Islet precursor cell (in vitro differentiated cells): ENCODE results near the gene CACNB1.

Experiments
- DNase-seq: peaks from one replicate; pipeline ENCODE4 v3.0.0-alpha.2; 2018

Gene CACNB1

GRCh38 chr17:39200070-39200879 lies 2.8 kb upstream of the CACNB1 start, which contains the start of gene RPL19:
Gene RPL19 (plus strand): TSS chr17:39200283. CDS start chr17:39200345, 62 bp downstream.
- peak; percentile 87 for DNase-seq

GRCh38 chr17:39199820-39200069 lies 2.3 kb upstream of the CACNB1 start:
- peak; percentile 96 for DNase-seq

- DNase-seq: no peak
Measured at GRCh38 chr17:39198186-39198566, 707 bp upstream of the CACNB1 start.

DNA sequence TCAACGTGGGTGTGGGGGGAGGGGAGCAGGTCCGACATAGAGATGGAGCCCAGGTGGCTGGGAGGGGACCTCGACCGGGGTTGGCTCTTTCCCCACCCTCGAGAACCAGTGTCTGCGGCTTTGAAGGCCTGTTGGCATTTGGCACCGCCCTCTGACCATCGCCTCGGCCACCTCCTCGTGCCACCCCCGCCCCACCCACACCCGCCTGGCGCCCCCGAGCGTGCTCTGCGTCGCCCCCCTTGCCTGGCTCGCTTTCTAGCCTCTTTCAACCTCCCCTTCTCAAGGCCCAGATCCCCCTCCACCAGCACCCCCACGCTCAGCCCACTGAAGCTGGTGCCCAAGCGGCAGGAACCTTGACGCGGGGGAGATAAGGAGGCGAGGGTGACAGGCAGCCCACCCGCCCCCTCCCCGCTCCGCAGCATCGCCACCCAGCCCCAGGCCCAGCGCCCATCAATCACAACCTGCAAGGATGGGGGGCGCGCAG lies 619 bp downstream of the CACNB1 start:
- no peak for DNase-seq

- no peak for DNase-seq
Measured at GRCh38 chr17:39196241-39196807, 1.1 kb downstream of the CACNB1 start.

DNA sequence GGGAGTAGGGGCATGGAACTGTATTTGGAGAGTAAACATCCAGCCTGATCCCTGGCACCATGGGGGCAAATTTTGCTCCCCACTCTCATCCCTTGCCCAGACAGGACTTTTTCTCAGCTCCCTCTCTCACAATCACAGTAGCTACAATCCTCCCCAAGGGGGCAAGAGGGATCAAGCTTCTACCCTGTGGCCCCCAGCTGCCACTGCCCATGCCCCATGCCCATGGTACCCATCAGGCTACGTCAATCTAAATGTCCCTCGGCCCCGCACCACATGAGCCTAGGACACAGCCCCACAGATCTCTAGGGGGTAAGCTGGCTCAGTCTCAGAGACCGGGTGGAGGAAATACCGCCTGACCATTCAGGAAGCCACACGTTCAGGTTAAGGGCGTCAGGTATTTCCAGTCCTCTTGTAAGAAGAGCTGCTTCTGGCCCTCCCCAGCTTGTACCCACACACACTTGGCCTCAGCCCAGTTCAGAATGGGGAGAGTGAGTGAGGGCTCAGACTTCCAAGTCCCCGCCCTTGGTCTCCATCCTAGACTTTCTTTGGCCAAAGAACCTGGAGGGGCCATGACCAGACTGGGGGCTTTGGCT lies 1.8 kb downstream of the CACNB1 start:
- DNase-seq: no peak

GRCh38 chr17:39194985-39195524 lies 2.4 kb downstream of the CACNB1 start:
- DNase-seq: no peak

- DNase-seq: peak; percentile 97
Measured at GRCh38 chr17:39194089-39194984, 3.1 kb downstream of the CACNB1 start.

DNA sequence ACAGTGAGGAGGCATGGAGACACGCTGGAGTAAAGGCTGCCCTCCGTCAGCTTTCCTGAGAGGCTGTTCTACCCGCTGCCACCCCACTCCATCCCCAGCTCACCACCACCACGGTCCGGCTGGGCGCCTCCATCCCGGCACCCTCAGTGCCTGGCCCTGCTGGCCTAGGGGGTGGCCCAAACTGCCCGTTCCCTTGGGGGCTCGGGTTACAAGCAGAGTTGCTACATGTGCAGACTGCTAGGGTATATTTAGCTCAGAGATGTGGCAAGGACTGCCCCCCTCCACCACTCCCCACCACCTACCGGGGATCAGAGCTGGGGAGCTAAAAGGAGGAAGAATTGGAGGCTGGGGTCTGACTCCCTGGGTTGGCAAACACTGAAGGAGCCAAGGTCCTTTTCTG lies 4.1 kb downstream of the CACNB1 start:
- DNase-seq: no peak

DNA sequence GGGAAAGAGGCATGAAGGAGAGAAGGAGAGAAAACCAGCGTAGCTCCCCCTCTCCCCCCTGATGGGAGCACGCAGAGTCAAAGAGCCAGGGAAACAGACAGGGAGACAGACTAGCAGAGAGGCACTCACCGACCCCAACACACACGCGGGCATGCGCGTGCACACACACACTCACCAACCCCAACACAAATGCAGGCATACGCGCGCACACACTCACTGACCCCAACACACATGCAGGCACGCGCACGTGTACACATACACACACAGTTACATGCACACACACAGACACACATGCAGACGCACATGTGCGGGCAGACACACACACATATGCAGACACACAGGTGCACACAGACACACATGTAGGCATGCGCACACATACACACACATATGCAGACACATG lies 4.6 kb downstream of the CACNB1 start:
- no peak for DNase-seq

DNA sequence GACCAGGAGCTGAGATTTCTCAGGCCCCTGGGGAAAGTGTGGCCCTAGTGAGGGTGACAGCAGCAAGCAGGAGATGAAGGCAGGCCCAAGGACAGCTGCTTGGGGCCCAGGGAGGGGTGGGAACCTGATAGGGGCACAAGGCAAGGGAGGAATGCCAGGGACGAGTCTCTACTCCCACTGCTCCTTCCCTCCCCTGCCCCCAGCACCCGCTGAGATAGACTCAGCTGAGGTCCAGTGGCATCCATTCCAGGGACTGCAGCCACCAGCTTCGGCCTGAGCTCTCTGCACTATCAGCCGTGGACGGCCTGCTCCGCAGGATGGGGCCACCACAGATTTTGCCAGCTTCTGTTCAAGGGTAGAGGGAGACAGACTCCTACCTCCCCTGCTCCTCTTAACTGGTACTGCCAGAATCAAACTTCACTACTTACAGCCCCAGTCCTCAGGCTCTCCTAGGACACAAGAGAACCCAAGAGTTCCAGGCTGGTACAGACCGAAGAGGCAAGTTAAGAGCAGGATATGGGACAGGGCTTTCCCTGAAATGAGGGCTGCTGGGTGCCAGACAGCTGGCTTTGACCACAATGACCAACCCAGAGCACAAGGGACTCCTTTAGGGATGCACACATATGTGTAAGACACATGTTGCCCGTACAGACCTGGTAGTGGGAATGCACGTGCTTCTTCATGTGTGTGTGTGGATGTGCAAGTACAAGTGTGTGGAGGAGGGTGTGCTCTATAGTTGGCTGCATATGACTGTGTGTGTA lies 5.5 kb downstream of the CACNB1 start:
- DNase-seq: no peak

DNA sequence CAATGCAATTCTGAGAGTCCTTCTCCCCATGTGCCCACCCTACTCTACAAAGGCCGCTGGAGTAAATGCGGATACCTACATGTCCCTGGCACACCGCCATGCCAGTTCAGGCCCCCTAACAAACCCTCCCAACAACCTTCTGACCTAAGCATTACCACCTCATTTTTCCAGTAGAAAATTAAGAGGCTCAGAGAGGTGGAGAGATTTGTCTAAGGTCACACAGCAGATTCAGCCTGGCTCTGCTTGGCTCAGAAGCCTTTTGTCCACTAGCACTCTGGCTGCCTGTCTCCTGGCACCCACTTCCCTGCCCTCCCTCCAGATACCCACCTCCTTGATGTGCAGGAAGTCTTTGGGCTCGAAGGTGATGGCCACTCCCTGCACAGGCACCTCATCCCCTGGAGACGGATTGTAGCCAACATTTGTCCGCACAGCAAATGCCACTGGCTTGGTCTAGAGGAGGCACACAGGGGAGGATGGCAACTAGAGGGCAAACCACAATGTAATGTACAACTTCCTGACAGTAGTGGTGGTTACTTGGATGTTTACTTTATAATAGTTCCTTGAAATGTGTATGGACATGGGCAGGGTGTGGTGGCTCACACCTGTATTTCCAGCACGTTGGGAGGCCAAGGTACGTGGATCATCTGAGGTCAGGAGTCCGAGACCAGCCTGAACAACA lies 10.2 kb downstream of the CACNB1 start:
- DNase-seq: no peak

DNA sequence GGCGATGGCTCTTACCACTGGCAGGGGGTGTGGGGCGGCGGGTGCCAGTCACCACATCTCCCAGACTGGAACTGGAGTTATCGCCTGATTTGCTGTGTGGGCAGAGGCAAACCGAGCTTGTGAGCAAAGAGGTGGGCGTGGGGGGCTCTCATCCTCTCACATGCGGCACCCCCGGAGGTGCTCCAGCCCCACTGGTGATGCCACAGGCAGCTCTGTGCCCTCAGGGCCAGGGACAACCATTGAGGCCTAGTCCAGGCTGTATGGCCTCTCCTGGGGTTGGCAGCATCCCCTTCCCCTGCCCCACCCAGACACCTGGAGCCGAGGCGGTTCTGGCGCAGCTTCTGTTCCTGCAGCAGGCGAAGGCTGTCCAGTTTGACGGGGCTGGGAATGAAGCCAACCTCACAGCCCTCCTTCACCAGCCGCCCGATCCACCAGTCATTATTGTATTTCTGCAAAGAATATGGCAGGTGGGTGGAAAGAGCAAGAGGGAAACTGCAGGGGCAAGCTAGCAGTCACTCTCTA lies 10.9 kb downstream of the CACNB1 start:
- peak; percentile 55 for DNase-seq

DNA sequence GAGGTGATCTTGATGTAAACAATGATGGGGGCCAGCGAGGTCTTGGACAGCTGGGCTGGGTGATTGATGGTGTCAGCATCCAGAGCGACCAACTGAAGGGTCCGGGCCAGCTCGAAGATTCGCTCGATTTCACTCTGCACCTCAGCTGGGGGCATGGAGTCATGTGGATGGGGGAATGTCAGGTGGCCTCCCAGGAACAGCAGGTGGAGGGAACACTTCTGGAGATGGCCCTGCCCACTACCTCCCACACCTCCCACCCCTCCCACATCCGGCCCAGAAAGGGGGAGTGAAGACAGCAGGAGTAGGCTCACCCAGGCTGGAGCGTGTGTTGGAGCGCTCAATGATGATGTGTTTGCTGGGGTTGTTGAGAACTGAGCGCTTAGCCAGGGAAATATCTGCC lies 13.7 kb downstream of the CACNB1 start:
- DNase-seq: peak; percentile 51

DNA sequence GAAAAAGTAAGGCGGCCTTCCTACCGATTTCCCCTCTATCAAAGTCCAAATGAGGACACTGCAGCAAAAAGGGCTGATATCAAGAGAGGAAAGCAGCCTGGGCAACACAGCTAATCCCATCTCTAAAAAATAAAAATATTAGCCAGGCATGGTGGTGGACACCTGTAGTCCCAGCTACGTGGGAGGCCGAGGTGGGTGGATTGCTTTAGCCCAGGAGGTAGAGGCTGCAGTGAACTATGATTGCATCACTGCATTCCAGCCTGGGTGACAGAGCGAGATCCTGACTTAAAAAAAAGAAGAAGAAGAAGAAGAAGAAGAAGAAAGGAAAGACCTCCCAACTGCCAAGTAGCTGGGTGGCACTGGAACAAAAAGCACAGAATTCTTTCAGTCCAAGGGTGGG lies 14.4 kb downstream of the CACNB1 start:
- DNase-seq: no peak

- no peak for DNase-seq
Measured at GRCh38 chr17:39181303-39181702, 16.2 kb downstream of the CACNB1 start.

DNA sequence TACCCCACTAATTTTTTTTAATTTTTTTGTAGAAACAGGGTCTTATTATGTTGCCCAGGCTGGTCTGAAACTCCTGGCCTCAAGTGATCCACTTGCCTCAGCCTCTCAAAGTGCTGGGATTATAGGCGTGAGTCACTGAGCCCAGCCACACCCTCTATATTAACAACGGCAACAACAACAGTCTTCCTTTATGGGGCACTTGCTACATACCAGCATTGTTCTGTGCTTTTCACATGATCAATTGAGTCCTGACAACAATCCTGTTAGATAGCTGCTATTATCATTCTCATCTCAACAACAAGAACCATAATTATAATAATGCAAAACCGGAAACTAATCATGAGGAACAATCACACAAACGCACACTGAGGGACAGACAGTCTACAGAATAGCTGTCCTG lies 18.9 kb downstream of the CACNB1 start:
- DNase-seq: peak; percentile 61

DNA sequence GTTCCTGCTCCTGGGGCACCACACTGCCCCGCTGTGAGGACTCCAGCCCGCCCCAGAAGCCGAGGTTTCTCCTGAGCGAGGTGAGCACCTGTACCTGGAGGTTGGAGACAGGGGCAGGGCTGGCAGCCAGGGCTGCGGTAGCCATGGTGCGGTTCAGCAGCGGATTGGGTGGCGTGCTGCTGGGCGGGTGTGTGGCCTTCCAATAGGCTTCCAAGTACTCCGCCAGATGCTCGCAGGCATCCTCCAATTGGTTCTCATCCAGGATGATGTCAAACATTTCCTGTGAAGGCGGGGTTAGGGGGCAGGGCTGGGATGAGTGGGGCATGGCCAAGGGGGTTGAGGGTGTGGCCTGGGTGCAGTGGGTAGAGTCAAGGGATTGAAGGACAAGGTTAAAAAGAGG lies 20.2 kb downstream of the CACNB1 start:
- peak; percentile 94 for DNase-seq

DNA sequence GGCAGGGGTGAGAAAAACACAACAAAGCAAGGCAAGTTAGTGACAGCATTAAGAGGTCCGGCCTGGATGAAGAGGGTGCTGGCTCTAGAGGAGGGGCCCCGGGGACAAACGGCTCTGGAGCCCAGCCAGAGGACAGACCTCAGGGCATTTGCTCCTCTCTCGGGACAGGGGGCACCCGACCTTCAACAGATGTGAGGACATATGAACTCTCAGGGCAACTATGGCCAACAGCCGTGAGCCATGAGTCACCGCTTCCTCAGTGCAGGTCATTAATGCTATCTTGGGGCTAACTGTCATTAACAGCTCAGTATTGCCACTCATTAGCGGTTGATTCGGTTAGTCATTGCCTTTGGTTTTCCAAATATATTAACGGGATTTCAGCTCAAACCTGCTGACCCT lies 21.8 kb downstream of the CACNB1 start:
- no peak for DNase-seq

- peak; percentile 87 for DNase-seq
Measured at GRCh38 chr17:39174920-39175694, 22.4 kb downstream of the CACNB1 start.
